Fibroblast of skin of scalp (primary cell): ENCODE measurements around the gene NDUFAB1.
"Not testable (repeated sequence)": the region's sequence is repeated elsewhere in the genome, so short reads cannot be mapped to it uniquely, and the experiment has no call there.

Experiments used
- DNase-seq: peaks from one replicate; pipeline ENCODE4 v3.0.0-alpha.2; 2013

Gene NDUFAB1

DNA sequence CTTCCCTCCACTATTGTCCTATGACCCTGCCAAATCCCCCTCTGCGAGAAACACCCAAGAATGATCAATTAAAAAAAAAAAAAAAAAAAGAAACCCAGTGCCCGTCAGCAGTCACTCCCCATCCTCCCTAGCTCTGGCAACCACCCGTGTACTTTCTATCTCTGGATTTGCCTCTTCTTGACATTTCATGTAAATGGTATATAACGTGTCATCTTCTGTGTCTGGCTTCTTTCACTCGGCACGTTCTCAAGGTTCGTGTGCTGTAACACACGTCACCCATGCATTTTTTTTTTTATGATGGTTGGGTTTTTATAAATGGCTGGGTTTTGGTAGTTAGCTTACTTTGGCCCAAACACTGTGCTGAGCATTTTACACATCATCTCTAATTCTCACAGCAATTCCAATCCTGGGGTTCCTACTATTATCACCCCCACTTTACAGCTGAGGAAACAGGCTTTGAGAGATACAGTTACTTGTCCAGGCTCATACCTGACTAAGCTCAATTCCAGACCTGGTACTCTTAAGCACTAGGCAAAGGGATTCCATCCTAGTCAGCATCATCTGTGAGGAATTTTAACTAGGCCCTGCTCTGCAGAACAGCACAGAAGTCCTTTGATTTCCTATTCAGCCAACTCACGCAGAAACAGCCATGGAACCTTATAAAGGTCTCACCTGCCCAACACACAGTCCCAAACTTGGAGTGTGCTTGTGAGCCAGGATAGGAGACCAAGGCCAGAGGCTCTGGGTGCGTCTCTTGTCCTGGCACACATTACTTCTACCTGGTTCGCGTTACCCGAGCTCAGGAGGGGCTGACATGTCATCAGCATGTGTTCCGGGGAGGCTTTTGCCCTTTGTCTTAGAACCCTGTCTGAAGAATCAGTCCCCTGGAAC is 11.7 kb downstream of the NDUFAB1 start:
- DNase-seq = no peak

DNA sequence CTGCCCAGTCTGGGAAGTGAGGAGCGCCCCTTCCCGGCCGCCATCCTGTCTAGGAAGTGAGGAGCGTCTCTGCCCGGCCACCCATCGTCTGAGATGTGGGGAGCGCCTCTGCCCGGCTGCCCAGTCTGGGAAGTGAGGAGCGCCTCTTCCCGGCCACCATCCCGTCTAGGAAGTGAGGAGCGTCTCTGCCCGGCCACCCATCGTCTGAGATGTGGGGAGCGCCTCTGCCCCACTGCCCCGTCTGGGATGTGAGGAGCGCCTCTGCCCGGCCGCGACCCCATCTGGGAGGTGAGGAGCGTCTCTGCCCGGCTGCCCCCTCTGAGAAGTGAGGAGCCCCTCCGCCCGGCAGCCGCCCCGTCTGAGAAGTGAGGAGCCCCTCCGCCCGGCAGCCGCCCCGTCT is 12.8 kb downstream of the NDUFAB1 start:
- DNase-seq = not testable (repeated sequence)

DNA sequence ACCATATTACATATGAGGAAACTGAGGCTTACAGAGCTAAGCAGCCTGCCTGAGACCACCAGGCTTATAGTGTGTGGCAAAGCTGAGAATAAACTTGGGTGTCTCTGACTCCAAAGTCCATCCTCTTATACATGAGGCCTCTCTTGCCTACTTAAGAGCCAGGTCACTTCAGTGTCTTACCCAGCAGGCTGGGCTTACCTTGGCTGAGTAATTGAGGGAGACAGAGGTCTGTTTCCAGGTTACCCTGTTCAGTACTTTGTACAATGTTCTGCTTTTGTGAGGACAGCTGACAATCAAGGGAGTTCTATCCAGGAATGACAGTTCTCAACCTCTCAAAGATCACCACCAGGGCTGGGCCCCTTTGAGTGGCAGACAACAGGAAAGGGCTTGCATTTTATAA is 14.4 kb downstream of the NDUFAB1 start:
- no peak for DNase-seq

DNA sequence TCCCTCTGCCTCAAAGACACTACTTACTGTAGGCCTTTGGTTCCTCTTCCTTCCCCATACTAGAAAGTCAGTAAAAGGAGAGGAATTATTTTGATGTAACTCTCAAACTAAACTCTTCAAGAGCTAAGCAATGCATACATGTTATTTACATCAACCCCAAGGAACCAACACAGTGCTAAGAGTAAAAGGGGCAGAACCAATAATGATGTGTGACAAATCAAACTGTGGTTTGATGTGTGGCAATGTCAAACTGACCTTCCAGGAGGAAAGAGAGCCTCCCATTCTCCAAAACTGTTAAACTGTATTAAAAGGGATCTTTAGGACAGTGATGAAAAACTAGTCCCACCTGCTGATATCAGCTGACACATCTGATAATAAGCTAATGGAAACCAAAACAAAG is 15.7 kb downstream of the NDUFAB1 start:
- DNase-seq = no peak

DNA sequence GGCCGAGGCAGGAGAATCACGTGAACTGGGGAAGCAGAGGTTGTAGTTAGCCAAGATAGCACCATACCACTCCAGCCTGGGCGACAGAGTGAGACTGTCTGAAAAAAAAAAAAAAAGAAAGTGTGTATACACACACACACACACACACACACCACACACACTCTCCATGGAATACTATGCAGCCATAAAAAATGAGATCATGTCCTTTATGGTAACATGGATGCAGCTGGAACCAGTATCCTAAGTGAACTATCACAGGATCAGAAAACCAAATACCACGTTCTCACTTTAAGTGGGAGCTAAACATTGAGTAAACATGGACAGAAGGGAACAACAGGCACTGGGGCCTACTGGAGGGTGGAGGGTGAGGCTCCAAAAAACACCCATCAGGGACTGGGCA is 16.7 kb downstream of the NDUFAB1 start:
- no peak for DNase-seq

DNA sequence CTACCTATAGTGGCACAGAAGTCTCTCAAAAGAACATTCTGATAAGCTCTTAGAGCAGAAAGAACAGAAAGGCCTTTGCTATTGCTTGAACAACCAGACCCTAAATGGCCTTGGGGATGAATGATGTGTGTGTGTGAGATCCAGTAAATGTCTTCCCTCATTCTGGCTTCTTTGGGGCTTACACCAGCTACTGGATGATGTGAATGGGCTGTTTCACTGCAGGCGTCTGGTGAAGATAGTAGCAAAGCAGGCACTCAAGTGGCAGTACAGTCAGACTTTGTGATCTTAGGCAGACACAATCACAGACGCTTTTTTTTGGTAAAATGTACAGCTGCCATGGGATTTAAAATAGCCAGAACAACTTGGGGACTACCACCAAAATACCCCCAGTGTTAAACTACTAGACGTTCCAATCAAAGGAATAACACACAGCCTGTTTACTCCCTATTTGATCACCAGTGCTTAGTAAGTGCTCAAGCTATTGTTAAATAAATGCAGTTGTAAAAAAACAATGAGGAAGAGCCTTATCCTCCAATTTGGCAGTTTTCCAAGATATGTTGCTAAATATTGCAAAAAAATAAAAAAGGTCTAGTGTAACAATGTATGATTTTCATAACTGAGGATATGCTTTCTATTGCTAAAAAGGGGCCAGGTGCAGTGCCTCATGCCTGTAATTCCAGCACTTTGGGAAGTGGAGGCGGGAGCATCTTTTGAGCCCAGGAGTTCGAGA is 17.9 kb downstream of the NDUFAB1 start:
- DNase-seq = no peak

DNA sequence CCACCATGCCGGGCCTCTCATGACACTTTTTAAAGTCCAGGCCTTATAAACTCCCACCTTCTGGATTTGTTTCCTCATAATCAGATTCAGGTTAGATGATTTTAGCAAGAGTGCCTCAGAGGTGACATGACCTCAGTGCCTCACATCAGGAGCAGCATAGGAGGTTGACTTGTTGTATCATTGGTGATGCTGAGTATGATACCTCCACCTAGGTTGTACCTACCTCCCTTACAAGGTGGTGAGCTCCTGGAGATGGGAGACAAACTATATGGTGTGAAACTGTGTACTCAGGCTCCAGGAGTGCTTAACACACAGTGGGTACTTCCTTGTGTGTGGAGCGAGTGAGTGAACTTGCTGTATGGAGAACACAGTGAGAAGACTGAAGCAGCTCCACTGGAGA is 18.6 kb downstream of the NDUFAB1 start:
- no peak for DNase-seq

DNA sequence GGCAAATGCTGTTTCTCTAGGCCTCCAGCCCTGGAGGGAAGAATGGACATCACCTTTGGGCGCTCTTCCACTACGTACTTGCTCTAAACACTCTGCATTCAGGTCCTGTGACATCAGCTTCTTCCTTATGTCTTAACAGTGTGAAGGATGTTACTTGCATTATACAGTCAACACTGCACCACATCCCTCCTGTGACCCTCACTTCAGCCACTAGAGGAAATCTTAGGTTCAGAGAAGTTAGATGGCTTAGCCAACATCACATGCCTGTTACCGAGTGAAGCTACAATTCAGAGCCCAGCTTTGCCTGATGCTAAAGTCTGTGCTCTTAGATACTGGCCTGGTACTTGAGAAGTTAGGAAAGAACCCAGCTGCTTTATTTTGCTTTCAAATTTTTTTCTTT is 20.3 kb downstream of the NDUFAB1 start:
- no peak for DNase-seq

DNA sequence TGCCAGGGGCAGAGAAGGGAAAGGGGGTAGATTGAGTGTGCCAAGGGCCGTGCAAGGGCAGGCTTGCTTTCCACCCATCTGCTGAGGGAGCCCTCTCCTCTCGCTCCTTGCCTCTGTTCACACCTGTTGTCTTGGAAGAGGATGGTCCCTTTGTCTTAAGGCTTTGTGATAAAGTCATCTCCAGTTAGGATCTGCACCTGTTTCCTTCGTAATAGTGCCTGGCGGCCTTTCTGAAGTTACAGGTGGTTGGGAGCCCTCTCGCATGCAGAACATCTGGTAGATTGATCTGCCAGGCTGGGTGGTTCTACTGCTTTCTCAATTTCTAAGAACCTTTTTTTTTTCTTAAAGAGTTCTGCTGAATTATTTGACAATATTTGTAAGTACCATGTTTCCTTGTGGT is 22.3 kb downstream of the NDUFAB1 start:
- no peak for DNase-seq

DNA sequence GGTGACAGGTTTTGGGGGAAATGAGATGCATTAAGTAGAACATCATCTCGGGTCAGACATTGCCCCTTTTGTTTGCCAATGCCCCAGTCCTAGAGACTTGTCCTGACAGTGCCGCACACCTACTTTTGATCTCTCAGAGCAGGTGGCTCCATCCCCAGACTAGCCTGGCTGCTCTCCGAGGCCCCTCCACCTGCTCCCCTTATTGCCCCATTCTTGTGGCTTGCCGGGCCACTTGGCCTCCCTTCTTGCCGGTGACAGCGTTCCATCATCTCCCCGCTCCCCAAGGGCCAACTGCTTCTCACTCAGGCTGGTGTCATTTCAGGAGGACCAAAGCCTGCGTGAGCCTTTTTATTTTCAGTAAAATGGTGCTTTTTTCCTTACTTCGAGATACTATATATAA is 23.7 kb downstream of the NDUFAB1 start:
- no peak for DNase-seq

DNA sequence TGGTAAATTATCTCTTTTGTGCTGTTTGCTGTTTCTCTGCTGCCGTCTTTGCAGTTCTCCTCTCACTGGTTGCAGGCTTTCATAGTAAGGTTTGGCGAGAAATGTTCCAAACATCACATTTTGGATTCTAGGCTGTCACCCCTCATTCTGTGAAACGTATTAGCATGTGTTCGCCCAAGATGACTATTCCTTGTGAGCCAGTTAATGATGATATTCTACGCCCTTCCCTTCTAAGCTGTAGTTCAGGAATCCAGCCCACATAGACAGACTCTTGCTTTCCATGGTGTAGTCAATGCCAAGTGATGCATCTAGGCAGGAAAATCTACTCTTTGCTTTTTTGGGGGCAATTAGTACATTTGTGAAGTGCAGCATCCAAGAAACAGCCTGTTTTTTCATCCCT is 24.2 kb downstream of the NDUFAB1 start:
- no peak for DNase-seq

DNA sequence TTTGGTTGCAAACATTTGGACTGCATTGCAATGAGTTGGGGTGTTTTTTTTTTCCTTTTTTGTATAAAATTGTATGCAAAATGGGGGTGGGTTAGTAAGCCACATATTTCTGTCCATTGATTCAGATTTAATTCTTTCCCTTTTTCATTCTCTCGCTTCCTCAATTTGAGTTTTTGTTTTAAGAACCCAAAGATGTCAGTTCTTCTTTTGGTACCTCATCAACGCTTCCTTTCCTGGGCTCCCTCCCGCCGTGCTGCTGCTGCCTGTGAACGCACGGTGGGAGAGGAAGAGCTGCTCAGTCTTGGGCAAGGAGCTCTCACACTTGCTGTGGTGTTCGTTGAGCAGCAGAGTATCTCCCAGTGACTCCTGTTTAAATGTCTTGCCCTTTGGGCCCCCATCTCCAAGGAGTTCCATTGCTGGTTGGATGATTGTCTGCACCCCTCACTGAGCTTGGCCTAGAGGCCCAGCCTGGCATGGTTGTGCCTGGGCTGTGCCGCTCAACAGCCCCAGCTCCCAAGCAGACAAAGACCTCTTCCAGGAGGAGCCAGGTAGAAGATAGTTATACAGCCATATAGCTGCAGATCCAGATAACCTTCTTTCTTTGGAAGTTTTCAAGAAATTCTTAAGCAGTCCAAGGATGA is 25.0 kb downstream of the NDUFAB1 start:
- DNase-seq = no peak

DNA sequence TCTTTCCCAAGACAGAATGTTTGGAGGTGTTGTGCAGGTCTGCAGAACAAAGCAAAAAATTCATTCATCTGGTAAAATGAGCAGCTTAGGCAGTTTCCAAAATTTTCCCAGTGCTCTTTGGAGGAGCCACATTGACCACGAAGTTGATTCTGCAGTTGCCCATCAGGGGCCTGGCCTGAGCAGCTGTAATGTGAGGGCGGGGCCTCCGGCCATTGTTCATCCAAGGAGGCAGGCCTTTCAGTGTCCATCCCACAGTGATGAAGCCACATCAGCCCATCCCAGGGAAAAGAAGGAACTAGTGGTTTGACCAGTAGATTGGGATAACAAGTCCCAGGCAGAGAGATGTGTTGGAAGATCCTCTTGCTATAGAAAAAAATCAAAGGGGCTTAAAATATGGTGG is 28.5 kb downstream of the NDUFAB1 start:
- no peak for DNase-seq

DNA sequence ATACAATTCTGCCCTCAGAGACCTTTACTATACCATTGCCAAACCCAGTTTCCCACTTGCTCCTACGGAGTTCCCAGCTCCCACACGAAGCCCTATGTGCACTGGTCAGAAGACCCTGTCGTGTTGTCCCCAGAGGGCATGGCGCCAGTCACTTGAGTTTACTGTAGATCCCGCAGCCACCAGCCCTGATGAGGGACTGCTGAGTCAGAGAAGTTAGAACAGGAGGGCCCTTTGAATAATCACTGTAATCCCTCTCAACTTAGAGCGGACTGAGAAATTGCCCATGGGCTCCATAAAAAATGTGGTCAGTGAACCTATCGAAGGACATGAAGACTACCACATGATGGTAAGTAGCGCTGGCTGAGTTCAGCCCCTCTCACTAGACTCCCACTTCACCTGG is 29.4 kb downstream of the NDUFAB1 start:
- DNase-seq = no peak

DNA sequence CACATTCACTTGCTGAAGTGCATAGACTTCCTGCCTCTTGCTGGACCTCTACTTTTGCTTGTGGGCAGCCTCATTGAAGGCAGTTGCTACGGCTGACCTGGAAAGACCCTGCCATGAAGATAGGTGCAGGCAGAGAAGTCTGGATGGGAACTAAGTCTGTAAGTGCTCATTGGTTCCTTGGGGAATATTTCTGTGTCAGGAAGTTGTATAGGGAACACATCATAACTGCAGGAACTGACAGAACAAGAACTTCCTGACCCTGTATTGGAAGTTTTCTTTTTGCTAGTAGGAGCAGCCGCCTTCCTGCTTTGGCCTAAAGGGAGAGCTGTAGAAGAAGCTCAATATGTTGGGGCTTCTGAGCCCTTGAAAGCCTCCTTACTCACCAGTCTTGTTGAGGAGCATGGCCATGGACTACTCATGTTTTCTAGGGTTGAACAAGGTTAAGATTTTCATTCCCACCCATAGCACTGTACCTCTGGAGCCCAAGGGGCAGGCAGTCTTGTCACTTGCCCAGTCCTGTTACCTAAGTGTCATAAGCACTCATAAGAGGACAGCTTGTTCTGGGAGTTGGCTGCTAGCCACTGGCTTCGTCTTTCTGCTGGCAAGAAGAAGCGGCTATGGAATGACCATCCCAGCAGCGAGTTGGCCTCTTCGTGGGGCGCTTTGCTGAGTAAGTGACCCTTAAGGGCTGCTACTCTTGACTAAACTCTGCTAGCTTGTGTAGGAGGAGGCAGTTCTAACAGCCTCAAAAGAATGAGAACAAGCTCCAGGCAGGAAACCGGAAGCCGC is 31.3 kb downstream of the NDUFAB1 start:
- no peak for DNase-seq

DNA sequence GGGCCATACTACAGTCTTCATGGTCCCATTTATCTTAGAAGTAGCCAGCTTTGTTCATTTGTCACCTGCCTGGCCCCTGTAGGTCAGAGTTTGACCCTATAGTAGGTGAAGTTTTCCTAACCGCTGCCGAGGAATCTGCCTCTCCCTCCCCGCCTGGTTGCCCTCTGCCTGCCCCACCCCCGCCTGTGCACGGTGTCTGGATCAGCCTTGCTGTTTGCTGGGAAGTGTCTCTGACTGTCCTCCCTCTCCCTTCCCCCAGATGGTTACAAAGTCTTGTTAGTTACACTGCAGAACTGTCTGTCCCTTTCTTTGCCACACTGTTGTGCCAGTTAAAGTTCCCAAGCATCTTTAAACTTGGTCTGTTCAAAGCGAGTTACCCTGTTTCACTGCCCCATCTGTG is 32.9 kb downstream of the NDUFAB1 start:
- no peak for DNase-seq

DNA sequence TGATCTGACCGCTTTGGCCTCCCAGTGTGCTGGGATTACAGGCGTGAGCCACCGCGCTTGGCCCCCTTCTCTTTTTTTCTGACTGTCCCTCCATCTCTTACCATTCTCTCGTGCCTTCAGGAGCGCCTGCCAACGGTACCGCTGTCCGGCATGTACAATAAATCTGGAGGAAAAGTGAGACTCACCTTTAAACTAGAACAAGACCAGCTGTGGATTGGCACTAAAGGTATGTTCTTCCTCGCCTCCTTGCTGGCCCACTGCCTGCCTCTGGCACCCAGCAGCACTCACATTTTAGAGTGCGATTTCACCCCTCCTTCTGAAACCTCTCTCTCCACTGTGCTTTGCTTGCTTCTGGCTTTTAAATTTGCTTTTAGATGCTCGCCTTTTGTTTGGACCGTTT is 33.6 kb downstream of the NDUFAB1 start:
- no peak for DNase-seq

DNA sequence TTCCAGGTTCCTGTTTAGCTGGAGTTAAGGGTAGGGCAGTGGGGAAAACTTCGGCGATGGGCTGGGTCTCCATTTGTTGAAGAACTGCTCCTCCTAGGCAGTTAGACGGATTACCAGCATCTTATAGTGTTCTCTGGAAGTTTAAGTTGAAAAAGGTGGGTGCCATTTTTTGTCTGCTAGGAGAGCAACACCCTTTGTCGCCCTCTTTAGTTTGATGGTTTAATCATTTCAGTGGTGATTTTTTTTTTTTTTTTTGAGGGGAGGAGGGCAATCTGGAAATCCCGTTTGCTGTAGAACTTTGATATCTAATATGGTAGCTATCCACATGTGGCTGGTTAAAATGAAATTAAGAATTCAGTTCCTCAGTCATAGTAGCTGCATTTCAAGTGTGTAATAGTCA is 34.5 kb downstream of the NDUFAB1 start:
- DNase-seq = no peak

DNA sequence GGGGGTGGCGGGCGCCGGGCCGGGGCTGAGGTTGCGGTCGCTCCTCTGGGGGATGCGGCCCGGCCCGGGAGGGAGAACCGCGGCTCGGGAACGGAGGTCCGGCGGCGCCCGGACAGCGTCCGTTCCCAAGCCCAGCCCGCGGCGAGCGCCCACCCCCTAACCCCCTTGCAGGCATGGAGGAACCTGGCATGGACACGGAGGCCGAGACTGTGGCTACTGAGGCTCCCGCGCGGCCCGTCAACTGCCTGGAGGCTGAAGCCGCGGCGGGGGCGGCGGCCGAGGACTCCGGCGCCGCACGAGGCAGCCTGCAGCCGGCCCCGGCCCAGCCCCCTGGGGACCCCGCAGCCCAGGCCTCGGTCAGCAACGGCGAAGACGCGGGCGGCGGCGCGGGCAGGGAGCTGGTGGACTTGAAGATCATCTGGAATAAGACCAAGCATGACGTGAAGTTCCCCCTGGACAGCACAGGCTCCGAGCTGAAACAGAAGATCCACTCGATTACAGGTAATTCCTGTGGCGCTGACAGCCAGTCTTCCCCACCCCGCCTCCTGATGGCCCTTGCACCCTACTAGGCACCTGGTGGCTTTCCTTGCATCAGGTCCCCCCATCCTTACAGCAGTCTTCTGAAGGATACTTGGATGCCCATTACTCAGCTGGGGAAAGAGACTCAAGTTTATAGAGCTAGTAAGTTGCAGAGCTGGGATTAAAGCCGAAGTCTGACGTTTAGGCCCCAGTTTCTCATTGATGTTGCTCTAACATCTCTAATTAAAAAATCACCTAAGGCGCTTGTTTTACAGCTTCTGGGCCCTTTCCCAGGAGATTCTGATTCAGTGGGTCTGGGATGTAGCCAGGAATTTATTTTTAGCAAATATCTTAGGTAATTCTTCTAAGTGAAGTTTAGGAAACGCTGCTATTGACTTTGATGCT is 38.1 kb downstream of the NDUFAB1 start:
- peak; percentile 7 for DNase-seq

DNA sequence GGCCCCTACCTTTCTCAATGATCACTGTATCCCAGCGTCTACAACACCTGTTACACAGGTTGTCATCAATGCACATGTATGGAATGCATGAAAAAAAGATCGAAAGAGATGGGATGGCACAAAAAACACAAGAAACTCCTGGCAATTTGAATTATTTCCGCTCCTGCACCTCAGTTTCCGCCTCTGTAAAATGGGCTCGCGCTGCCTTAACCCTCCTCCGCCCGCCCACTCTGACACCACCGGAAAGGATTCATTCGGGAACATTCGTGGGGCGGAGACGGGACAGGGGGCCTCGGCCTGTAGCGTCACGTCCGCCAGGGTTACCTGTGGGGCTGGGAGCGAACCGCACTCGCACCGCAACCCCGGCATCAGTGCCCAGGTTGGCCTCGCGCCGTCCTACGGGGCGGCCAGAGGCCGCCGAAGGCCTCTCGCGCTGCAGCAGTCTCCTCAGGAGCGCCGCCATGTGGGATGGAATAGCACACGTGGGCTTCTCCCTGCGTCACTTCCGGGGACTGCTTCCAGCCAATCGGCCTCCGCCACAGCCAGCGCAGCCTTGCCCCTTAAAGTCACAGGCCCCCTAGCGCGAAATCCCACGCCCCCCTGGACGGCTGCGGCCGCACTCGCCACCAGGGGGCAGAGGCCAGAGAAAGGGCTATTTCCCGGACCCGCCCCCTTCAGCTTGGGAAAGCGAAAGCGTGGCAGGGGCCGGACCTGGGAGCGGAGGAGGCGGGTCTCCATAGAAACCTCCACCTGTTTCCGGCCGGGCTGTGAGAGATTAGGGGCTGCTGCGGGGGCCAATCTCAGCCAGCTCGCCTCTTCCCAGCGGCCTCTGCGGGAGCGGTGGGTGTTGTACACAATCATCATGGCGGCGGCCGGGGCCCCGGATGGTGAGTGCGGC is 39.0 kb downstream of the NDUFAB1 start, which contains the start of the genes EARS2 and UBFD1:
EARS2 (minus strand) TSS at position 470 of the 898 bp plus-strand sequence; CDS start at position 463, 7 bp downstream.
UBFD1 (plus strand) TSS at position 847 of the 898 bp plus-strand sequence; CDS start at position 863, 16 bp downstream.
- DNase-seq = peak; percentile 99
